ENCODE results near the gene TRA2A. TPM values are rescaled to one million over a fixed set of nuclear protein-coding genes. Genes with fewer than 3 reads are reported as not detected.

TRA2A gene
- total RNA-seq, 4 donors from 2014 or later, result 31.7 to 199 (median 111) TPM

DNA sequence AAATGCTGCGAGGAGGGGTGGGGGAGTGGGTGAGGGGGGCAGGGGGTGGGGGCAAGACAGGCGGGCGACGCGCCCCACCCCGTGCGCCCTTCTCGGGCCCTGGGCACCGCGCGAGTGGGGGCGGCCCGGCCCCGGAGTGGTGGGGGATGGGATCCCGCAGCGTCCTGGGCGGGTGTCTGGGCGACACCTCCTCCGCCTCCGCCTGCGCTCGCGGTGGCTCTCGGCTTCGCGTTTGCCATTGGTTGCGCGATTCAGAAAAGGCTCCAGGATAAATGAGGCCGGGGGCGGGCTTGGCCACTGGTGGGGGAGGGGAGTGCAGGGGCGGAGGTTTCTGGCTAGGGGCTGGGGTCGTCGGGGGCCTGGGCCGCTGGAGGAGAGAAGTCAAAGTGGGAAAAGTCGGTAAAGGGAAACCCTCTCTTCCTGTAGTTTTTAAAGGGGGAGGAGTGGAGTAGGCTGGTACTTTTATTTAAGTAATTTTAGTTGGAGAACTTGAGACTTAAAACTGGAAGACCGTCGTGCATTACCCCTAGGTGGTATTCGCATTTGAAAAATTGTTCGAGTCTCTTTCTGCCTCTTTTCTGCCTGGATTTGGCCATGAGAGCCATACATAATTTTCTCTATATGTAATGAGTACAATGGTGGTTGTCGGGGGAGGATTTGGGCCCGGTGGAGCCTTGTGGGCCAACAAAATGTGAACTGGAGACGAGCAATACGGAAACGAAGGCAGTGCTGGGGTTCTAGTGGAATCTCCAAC lies 60.5 kb downstream of the TRA2A start:
- peak overlapping the region in 3 of 4 donors; percentile 5 to 44 (median 20) for H3K4me3 ChIP-seq
- TF ChIP-seq POLR2AphosphoS5 (IDR thresholded peaks at IDR 0.05), result peak in 1 of 3 donors; percentile 5
- TF ChIP-seq, protein P1, sequence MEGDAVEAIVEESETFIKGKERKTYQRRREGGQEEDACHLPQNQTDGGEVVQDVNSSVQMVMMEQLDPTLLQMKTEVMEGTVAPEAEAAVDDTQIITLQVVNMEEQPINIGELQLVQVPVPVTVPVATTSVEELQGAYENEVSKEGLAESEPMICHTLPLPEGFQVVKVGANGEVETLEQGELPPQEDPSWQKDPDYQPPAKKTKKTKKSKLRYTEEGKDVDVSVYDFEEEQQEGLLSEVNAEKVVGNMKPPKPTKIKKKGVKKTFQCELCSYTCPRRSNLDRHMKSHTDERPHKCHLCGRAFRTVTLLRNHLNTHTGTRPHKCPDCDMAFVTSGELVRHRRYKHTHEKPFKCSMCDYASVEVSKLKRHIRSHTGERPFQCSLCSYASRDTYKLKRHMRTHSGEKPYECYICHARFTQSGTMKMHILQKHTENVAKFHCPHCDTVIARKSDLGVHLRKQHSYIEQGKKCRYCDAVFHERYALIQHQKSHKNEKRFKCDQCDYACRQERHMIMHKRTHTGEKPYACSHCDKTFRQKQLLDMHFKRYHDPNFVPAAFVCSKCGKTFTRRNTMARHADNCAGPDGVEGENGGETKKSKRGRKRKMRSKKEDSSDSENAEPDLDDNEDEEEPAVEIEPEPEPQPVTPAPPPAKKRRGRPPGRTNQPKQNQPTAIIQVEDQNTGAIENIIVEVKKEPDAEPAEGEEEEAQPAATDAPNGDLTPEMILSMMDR (IDR thresholded peaks at IDR 0.05), result no peak
- no peak overlapping the region for H3K27ac ChIP-seq
- DNase-seq, result peak; percentile 21
- peaks cover 34 to 57% (median 54%) of the 10 kb centered on the region in 4 donors for H3K4me1 ChIP-seq
- WGBS, 2 donors (ENCODE audit: low coverage in 1 of 2), result 10 to 20% methylated on average over 16 to 37 of the region's 44 CpGs
- peaks cover 100% of the 10 kb centered on the region for H3K27me3 ChIP-seq
- intact Hi-C loops (cut with DNase I; ENCODE audit: low total_unique reads), result no loop called here
- H3K36me3 ChIP-seq, result no peaks in the 10 kb centered on the region
- H3K9me3 ChIP-seq, result no peaks in the 10 kb centered on the region
- in situ Hi-C loops (cut with MboI; ENCODE audit: low pct_ligation_motif_present in 1 of 4, low pct_unique_long_range_greater_than_20kb in 1 of 4, low sequenced_read_pairs in 3 of 4), result no loop called here

DNA sequence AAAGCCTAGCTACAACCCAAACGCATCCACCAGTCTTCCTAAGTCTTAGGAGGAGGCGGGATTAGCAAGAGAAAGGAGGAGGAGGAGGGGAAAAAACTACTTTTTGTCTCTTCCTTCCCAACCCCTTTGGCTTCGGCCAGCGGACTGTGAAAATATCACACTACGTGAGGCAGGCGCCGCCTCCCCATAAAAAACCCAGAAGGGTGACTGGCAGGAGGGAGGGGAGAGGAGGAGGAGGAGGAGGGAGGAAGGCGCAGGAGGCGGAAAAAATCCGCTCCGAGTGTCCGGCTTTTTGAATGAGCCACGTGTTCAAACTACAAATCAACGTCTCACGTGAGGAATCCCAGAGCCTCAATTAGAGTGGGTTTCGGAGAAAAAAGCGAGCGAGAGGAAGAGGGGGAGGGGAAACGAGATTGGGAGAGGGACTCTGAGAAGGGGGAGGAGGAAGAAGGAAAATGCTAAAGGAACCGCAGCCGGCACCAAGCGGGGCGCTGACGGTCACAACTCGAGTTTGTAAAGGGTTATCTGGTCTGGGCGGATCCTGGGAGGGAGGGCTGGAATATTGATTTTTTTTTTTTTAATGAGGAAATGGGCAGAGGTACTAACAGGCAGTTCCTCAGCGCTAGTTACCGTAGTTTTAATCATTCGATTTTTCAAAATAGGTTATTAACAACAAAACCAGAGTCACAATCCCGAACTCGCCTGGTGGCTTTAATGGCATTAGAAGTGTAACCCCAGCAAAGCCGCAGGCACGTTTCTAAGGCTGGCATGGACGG lies 61.3 kb downstream of the TRA2A start, which contains the start of gene IGF2BP3:
IGF2BP3 (minus strand) TSS at position 162 of the 776 bp plus-strand sequence. CDS start 381 bp downstream, outside the sequence.
- in situ Hi-C loops (cut with MboI; ENCODE audit: low pct_ligation_motif_present in 1 of 4, low pct_unique_long_range_greater_than_20kb in 1 of 4, low sequenced_read_pairs in 3 of 4), result no loop called here
- H3K27ac ChIP-seq, result no peak within 1 kb of the TSS
- DNase-seq, result peak; percentile 24

DNA sequence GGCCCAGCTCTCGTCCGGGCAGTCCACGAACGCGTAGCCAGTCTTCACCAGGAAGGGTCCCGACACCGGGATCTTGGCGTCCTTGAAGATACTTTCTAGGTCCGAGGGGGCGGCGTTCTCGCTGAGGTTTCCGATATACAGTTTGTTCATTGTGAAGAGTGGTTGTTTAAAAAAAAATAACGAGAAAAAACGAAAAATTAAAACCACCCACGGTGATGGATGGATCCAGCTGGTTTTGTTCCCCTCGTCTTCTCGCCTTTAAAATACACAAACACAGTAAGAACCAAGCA lies 61.9 kb downstream of the TRA2A start:
- H3K27ac ChIP-seq, result no peak overlapping the region
- intact Hi-C loops (cut with DNase I; ENCODE audit: low total_unique reads), result no loop called here

More for the DNA sequence above, 61.3 kb downstream of the TRA2A start, which contains the start of gene IGF2BP3:
- no peaks in the 10 kb centered on the region for H3K9me3 ChIP-seq
- H3K4me1 ChIP-seq, result peaks cover 34 to 57% (median 54%) of the 10 kb centered on the region in 4 donors
- 2 to 3% methylated on average over 23 to 34 of the region's 34 CpGs for WGBS, 2 donors (ENCODE audit: low coverage in 1 of 2)
- TF ChIP-seq, protein P1 (IDR thresholded peaks at IDR 0.05), result no peak
- TF ChIP-seq POLR2AphosphoS5 (IDR thresholded peaks at IDR 0.05), result no peak
- no peak for TF ChIP-seq POLR2A (IDR thresholded peaks at IDR 0.05)
- no peak for TF ChIP-seq EP300 (IDR thresholded peaks at IDR 0.05; ENCODE audit: low read depth)
- H3K27me3 ChIP-seq, result peaks cover 100% of the 10 kb centered on the region
- no peaks in the 10 kb centered on the region for H3K36me3 ChIP-seq
- H3K4me3 ChIP-seq, result peak within 1 kb of the TSS in 3 of 4 donors; percentile 5 to 44 (median 28)
- intact Hi-C loops (cut with DNase I; ENCODE audit: low total_unique reads), result no loop called here

DNA sequence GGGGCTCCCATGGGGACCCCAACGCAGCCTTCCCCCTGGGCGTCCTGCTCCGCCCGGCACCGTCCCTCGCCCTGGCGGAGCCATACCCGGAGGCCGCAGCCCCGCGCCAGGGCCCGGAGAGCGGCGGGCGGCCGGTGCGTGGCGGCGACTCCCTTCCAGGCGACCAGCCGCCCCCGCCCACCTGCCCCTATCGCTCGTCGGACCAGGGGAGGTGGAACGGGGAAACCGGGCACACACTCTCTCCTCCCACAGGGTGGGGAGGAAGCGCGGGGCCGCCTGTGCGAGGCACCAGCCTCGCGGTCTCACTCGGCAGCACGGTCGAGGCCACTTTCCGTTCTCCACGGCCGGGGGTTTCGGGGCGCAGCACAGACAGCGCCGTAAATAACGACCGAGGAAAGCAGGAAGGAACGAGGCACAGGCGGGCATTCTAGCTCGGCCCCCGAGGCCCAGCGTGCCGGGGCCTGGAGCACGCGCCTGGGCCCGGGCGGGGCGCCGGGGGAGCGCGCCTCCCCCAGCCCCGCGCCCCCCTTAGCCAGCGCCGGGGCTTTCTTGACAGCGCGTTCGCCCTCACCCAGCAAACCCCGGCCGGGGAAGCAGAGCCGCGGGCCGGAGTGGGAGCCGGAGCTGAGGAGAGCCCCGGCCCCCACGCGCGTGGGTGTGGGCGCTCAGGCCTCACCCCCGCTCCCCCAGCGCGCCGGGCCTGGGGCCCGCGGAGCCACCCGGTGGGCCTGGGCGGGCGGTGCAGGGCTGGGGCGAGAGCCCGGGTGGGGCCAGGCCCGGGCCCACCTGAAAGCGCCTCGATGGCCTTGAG lies 62.4 kb downstream of the TRA2A start:
- 1% methylated on average over 47 of the region's 91 CpGs; no CpG with 5 or more reads in 1 of the 2 donors for WGBS, 2 donors (ENCODE audit: low coverage in 1 of 2)
- DNase-seq, result no peak
- H3K36me3 ChIP-seq, result no peaks in the 10 kb centered on the region
- peaks cover 29 to 53% (median 50%) of the 10 kb centered on the region in 4 donors for H3K4me1 ChIP-seq
- intact Hi-C loops (cut with DNase I; ENCODE audit: low total_unique reads) (no loop called here), in situ Hi-C loops (cut with MboI; ENCODE audit: low pct_ligation_motif_present in 1 of 4, low pct_unique_long_range_greater_than_20kb in 1 of 4, low sequenced_read_pairs in 3 of 4) (no loop called here)
- H3K27me3 ChIP-seq, result peaks cover 100% of the 10 kb centered on the region
- peak overlapping the region in 3 of 4 donors; percentile 3 to 44 (median 28) for H3K4me3 ChIP-seq
- H3K27ac ChIP-seq, result no peak overlapping the region
- no peak for TF ChIP-seq EP300 (IDR thresholded peaks at IDR 0.05; ENCODE audit: low read depth)
- TF ChIP-seq, protein P1 (IDR thresholded peaks at IDR 0.05), result no peak
- no peak for TF ChIP-seq POLR2A (IDR thresholded peaks at IDR 0.05)
- TF ChIP-seq POLR2AphosphoS5 (IDR thresholded peaks at IDR 0.05), result no peak
- no peaks in the 10 kb centered on the region for H3K9me3 ChIP-seq

More for the DNA sequence above, 61.9 kb downstream of the TRA2A start:
- H3K36me3 ChIP-seq, result no peaks in the 10 kb centered on the region
- H3K27me3 ChIP-seq, result peaks cover 100% of the 10 kb centered on the region
- no peaks in the 10 kb centered on the region for H3K9me3 ChIP-seq
- H3K4me3 ChIP-seq, result peak overlapping the region in 3 of 4 donors; percentile 3 to 44 (median 28)
- WGBS, 2 donors (ENCODE audit: low coverage in 1 of 2), result 0 to 8% methylated on average over 9 to 18 of the region's 18 CpGs
- no peak for DNase-seq
- TF ChIP-seq EP300 (IDR thresholded peaks at IDR 0.05; ENCODE audit: low read depth), result no peak
- in situ Hi-C loops (cut with MboI; ENCODE audit: low pct_ligation_motif_present in 1 of 4, low pct_unique_long_range_greater_than_20kb in 1 of 4, low sequenced_read_pairs in 3 of 4), result no loop called here
- H3K4me1 ChIP-seq, result peaks cover 34 to 57% (median 54%) of the 10 kb centered on the region in 4 donors
